HG02588 (cell line): ENCODE data around the gene GTF2IRD1.
"Not testable (repeated sequence)": the region's sequence is repeated elsewhere in the genome, so short reads cannot be mapped to it uniquely, and the experiment has no call there.

ENCODE experiments used
- ATAC-seq: cut with Tn5 transposase; IDR thresholded peaks from one replicate; pipeline ENCODE4 v1.9.1; 2021; ENCODE audit warnings: mild to moderate bottlenecking, moderate library complexity; ENCODE audit not compliant: unreplicated experiment

GTF2IRD1 gene

GRCh38 chr7:74511345-74511744, 57.6 kb downstream of the GTF2IRD1 start:
- no peak for ATAC-seq

GRCh38 chr7:74512762-74513161, 59.1 kb downstream of the GTF2IRD1 start:
- no peak for ATAC-seq

GRCh38 chr7:74514131-74514591, 60.5 kb downstream of the GTF2IRD1 start:
- no peak for ATAC-seq

- no peak for ATAC-seq
Observed at GRCh38 chr7:74515276-74515675, 61.6 kb downstream of the GTF2IRD1 start.

GRCh38 chr7:74516214-74516613, 62.5 kb downstream of the GTF2IRD1 start:
- ATAC-seq = no peak

GRCh38 chr7:74518041-74518440, 64.3 kb downstream of the GTF2IRD1 start:
- ATAC-seq = no peak

GRCh38 chr7:74518654-74519053, 64.9 kb downstream of the GTF2IRD1 start:
- ATAC-seq = no peak

- ATAC-seq = no peak
Observed at GRCh38 chr7:74519395-74519794, 65.7 kb downstream of the GTF2IRD1 start.

GRCh38 chr7:74521855-74522254, 68.1 kb downstream of the GTF2IRD1 start:
- ATAC-seq = no peak

GRCh38 chr7:74522281-74522905, 68.7 kb downstream of the GTF2IRD1 start:
- ATAC-seq = no peak

GRCh38 chr7:74523015-74523414, 69.3 kb downstream of the GTF2IRD1 start:
- ATAC-seq = no peak

GRCh38 chr7:74525140-74525539, 71.4 kb downstream of the GTF2IRD1 start:
- no peak for ATAC-seq

GRCh38 chr7:74525881-74526280, 72.2 kb downstream of the GTF2IRD1 start:
- ATAC-seq = no peak

GRCh38 chr7:74526780-74527179, 73.1 kb downstream of the GTF2IRD1 start:
- no peak for ATAC-seq

GRCh38 chr7:74527842-74528241, 74.1 kb downstream of the GTF2IRD1 start:
- no peak for ATAC-seq

- ATAC-seq = not testable (repeated sequence)
Observed at GRCh38 chr7:74528773-74529172, 75.1 kb downstream of the GTF2IRD1 start.

- no peak for ATAC-seq
Observed at GRCh38 chr7:74535951-74536356, 82.2 kb downstream of the GTF2IRD1 start.

- ATAC-seq = not testable (repeated sequence)
Observed at GRCh38 chr7:74541937-74542336, 88.2 kb downstream of the GTF2IRD1 start.

- no peak for ATAC-seq
Observed at GRCh38 chr7:74542558-74543117, 88.9 kb downstream of the GTF2IRD1 start.

- ATAC-seq = no peak
Observed at GRCh38 chr7:74544706-74545469, 91.2 kb downstream of the GTF2IRD1 start.

- ATAC-seq = no peak
Observed at GRCh38 chr7:74545921-74546320, 92.2 kb downstream of the GTF2IRD1 start.

GRCh38 chr7:74553596-74554012, 99.9 kb downstream of the GTF2IRD1 start:
- ATAC-seq = not testable (repeated sequence)
